Panc1 (cell line): ENCODE data around the gene ADIPOR2. TPM values are rescaled to one million over a fixed set of nuclear protein-coding genes. Genes with fewer than 3 reads are reported as not detected.

Source experiments
- ATAC-seq: fragments of 200-7000 bp; cut with Tn5 transposase; 2 replicates; pipeline ENCODE4 v1.9.1; 2020; ENCODE audit warnings: mild to moderate bottlenecking, moderate library complexity
- BruUV-seq: library from RNA; stranded (reverse); fragments of 400-500 nt; replicated peaks from 2 replicates; lab custom pipeline; 2021; lab: Mats Ljungman, UMichigan
- CTCF ChIA-PET: fragments of 300-600 bp; sonication (Branson Sonifier 250); formaldehyde crosslinking; loops from one replicate; lab custom pipeline; 2022; ENCODE audit warnings: antibody characterized with exemption; lab: Charles Lee
- POLR2A ChIA-PET: fragments of 300-600 bp; sonication (Branson Sonifier 250); formaldehyde crosslinking; loops from one replicate; lab custom pipeline; 2022; ENCODE audit warnings: antibody characterized with exemption; lab: Charles Lee
- DNase-seq: peaks from one replicate; pipeline ENCODE4 v3.0.0-alpha.2; 2010; ENCODE audit warnings: low read depth, low spot score
- H3K27ac ChIP-seq: 2 replicates; pipeline ENCODE4 v1.5.1; 2011; ENCODE audit warnings: mild to moderate bottlenecking, low read length, inconsistent platforms
- H3K27me3 ChIP-seq: fragments of 200-500 bp; sonication (Bioruptor generic); 2 replicates; pipeline ENCODE4 v1.6.0; 2014; ENCODE audit warnings: low read length, inconsistent platforms; ENCODE audit not compliant: control insufficient read depth, insufficient read depth
- H3K36me3 ChIP-seq: fragments of 200-500 bp; sonication (Bioruptor generic); 2 replicates; pipeline ENCODE4 v1.5.1; 2014; ENCODE audit warnings: inconsistent platforms, mild to moderate bottlenecking, low read length, moderate library complexity; ENCODE audit not compliant: control insufficient read depth, insufficient read depth
- H3K4me1 ChIP-seq: 2 replicates; pipeline ENCODE4 v1.5.1; 2011; ENCODE audit warnings: inconsistent platforms, mild to moderate bottlenecking, low read length, moderate library complexity; ENCODE audit not compliant: control insufficient read depth, insufficient read depth
- H3K4me3 ChIP-seq, 2 experiments: 2 replicates each; pipeline ENCODE4 v1.5.1; 2011 to 2012; ENCODE audit warnings: low read depth in 2 of 2, low read length in 2 of 2, mild to moderate bottlenecking in 2 of 2, inconsistent platforms in 1 of 2, moderate library complexity in 1 of 2
- H3K9me3 ChIP-seq: fragments of 200-500 bp; sonication (Bioruptor generic); 2 replicates; pipeline ENCODE4 v1.5.1; 2014; ENCODE audit warnings: low read depth, mild to moderate bottlenecking, inconsistent platforms, low read length, moderate library complexity; ENCODE audit not compliant: control insufficient read depth, insufficient read depth
- POLR2AphosphoS5 ChIP-seq: IDR thresholded peaks from 2 replicates; pipeline ENCODE4 v1.6.1; 2012; ENCODE audit warnings: mild to moderate bottlenecking, low read depth, low read length, moderate library complexity
- REST ChIP-seq, 2 experiments: IDR thresholded peaks; 2 replicates each; pipeline ENCODE4 v1.6.1; 2011 to 2012; ENCODE audit warnings: low read depth in 2 of 2, control low read depth in 1 of 2, low read length in 1 of 2, mild to moderate bottlenecking in 1 of 2, moderate library complexity in 1 of 2; ENCODE audit not compliant: insufficient read depth in 1 of 2
- SIN3A ChIP-seq: IDR thresholded peaks from 2 replicates; pipeline ENCODE4 v1.6.1; 2012; ENCODE audit warnings: low read depth, mild to moderate bottlenecking, low read length, moderate library complexity, borderline replicate concordance; ENCODE audit not compliant: insufficient read depth
- TCF7L2 ChIP-seq: IDR thresholded peaks from 2 replicates; pipeline ENCODE4 v1.6.1; 2011; ENCODE audit warnings: mild to moderate bottlenecking, low read depth, low read length, inconsistent platforms
- in situ Hi-C: cut with HindIII; loops from 2 replicates; pipeline ENCODE4 v1.10.0; 2016; ENCODE audit warnings: low sequenced_read_pairs, low pct_unique_long_range_greater_than_20kb
- intact Hi-C: fragments of 100-400 bp; cut with micrococcal nuclease; formaldehyde crosslinking; loops from one replicate; pipeline ENCODE4 v1.10.0; 2022; ENCODE audit not compliant: unreplicated experiment
- total RNA-seq: library from RNA; stranded (reverse); gene quantifications from one replicate; pipeline ENCODE4 v1.2.1, GENCODE V29; 2021; ENCODE audit not compliant: unreplicated experiment
- TF ChIP-seq, protein P1 (sequence below): fragments of 450-650 bp; IDR thresholded peaks from 2 replicates; pipeline ENCODE4 v1.5.1; 2017; ENCODE audit warnings: mild to moderate bottlenecking

ADIPOR2 gene
- total RNA-seq, 1 experiment from 2014 or later, result 76.0 TPM

GRCh38 chr12:1811281-1811947, 120.5 kb downstream of the ADIPOR2 start:
- POLR2A ChIA-PET, result interaction anchor here (0.6 kb wide), 1 partner anchor 983 kb away, joined by 10 read pairs; no protein-coding TSS in a partner anchor
- BruUV-seq, result no TSS peak
- TF ChIP-seq SIN3A, result no peak
- TF ChIP-seq POLR2AphosphoS5, result no peak
- TF ChIP-seq, protein P1, sequence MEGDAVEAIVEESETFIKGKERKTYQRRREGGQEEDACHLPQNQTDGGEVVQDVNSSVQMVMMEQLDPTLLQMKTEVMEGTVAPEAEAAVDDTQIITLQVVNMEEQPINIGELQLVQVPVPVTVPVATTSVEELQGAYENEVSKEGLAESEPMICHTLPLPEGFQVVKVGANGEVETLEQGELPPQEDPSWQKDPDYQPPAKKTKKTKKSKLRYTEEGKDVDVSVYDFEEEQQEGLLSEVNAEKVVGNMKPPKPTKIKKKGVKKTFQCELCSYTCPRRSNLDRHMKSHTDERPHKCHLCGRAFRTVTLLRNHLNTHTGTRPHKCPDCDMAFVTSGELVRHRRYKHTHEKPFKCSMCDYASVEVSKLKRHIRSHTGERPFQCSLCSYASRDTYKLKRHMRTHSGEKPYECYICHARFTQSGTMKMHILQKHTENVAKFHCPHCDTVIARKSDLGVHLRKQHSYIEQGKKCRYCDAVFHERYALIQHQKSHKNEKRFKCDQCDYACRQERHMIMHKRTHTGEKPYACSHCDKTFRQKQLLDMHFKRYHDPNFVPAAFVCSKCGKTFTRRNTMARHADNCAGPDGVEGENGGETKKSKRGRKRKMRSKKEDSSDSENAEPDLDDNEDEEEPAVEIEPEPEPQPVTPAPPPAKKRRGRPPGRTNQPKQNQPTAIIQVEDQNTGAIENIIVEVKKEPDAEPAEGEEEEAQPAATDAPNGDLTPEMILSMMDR, result no peak
- TF ChIP-seq REST (IDR thresholded peaks at IDR 0.05; ENCODE audit: insufficient read depth in 1 of 2, low read depth in 2 of 2, low read length in 1 of 2), result no peak
- TF ChIP-seq TCF7L2, result no peak
- DNase-seq, result no peak
- H3K4me1 ChIP-seq, result no peaks in the 10 kb centered on the region
- H3K36me3 ChIP-seq, result no peaks in the 10 kb centered on the region
- no peaks in the 10 kb centered on the region for H3K9me3 ChIP-seq
- no peak for ATAC-seq
- in situ Hi-C loops, result no loop called here
- H3K4me3 ChIP-seq, result no peak overlapping the region
- no peak overlapping the region for H3K27ac ChIP-seq
- H3K27me3 ChIP-seq, result no peaks in the 10 kb centered on the region
- intact Hi-C loops, result no loop called here
- CTCF ChIA-PET, result no interaction called here

- BruUV-seq, result no TSS peak
- no peak overlapping the region for H3K4me3 ChIP-seq
- intact Hi-C loops, result no loop called here
- H3K27ac ChIP-seq, result no peak overlapping the region
- no peak for TF ChIP-seq SIN3A
- TF ChIP-seq, protein P1, result no peak
- TF ChIP-seq TCF7L2, result no peak
- TF ChIP-seq POLR2AphosphoS5, result no peak
- no peak for TF ChIP-seq REST (IDR thresholded peaks at IDR 0.05; ENCODE audit: insufficient read depth in 1 of 2, low read depth in 2 of 2, low read length in 1 of 2)
- no peaks in the 10 kb centered on the region for H3K36me3 ChIP-seq
- no peaks in the 10 kb centered on the region for H3K27me3 ChIP-seq
- no peak for DNase-seq
- CTCF ChIA-PET, result no interaction called here
- no peaks in the 10 kb centered on the region for H3K4me1 ChIP-seq
- in situ Hi-C loops, result no loop called here
- H3K9me3 ChIP-seq, result no peaks in the 10 kb centered on the region
- POLR2A ChIA-PET, result interaction anchor here (0.6 kb wide), 1 partner anchor 982 kb away, joined by 10 read pairs; no protein-coding TSS in a partner anchor
- ATAC-seq, result no peak
Observed at GRCh38 chr12:1811948-1812291, 121.0 kb downstream of the ADIPOR2 start.
